GM12878 (cell line): Measurements from ENCODE around the gene STX10. TPM values are rescaled to one million over a fixed set of nuclear protein-coding genes. Genes with fewer than 3 reads are reported as not detected.

Experiments used
- ATAC-seq: fragments of 200-7000 bp; cut with Tn5 transposase; 3 replicates; pipeline ENCODE4 v1.9.1; 2020; ENCODE audit warnings: mild to moderate bottlenecking, moderate library complexity
- BruUV-seq: library from RNA; stranded (reverse); fragments of 400-500 nt; replicated peaks from 2 replicates; lab custom pipeline; 2021; lab: Mats Ljungman, UMichigan
- CTCF ChIA-PET: fragments of 300-600 bp; sonication (Branson Sonifier 250); formaldehyde crosslinking; extraction: SDS; loops from one replicate; lab custom pipeline; 2021; ENCODE audit warnings: inconsistent platforms; lab: Yijun Ruan, JAX
- POLR2A ChIA-PET: fragments of 350-600 bp; formaldehyde crosslinking; extraction: SDS; loops from one replicate; lab custom pipeline; 2021; ENCODE audit warnings: inconsistent platforms; lab: Charles Lee
- RAD21 ChIA-PET: fragments of 300-600 bp; sonication (Branson Sonifier 250); formaldehyde crosslinking; loops from one replicate; lab custom pipeline; 2023; ENCODE audit warnings: antibody characterized with exemption; ENCODE audit not compliant: unreplicated experiment; lab: Charles Lee
- SMC1A ChIA-PET: fragments of 300-600 bp; sonication (Branson Sonifier 250); formaldehyde crosslinking; loops from one replicate; lab custom pipeline; 2023; ENCODE audit not compliant: unreplicated experiment, uncharacterized antibody; lab: Charles Lee
- DNase-seq: peaks from one replicate; pipeline ENCODE4 v3.0.0-alpha.2; 2011; ENCODE audit warnings: low read depth, low spot score
- FAIRE-seq: peaks from 3 replicates; lab custom pipeline; 2011; peaks lifted over from hg19 to GRCh38; lab: Jason Lieb, UNC
- H2AFZ ChIP-seq: 2 replicates; pipeline ENCODE4 v1.6.0; 2011; ENCODE audit warnings: low read depth, low read length, control low read depth; ENCODE audit not compliant: control insufficient read depth
- H3K27ac ChIP-seq: 2 replicates; pipeline ENCODE4 v1.5.1; 2011; ENCODE audit warnings: control low read depth; ENCODE audit not compliant: control insufficient read depth, insufficient read depth
- H3K27me3 ChIP-seq, 2 experiments: replicated peaks in 1 of 2; 2 replicates each; pipeline versions ENCODE4 v1.6.0 to v1.6.1; 2011; ENCODE audit warnings: low read length in 1 of 2; ENCODE audit not compliant: control insufficient read depth in 2 of 2, insufficient read depth in 2 of 2
- H3K36me3 ChIP-seq, 2 experiments: 2 replicates each; pipeline ENCODE4 v1.5.1; 2011; ENCODE audit warnings: low read length in 1 of 2; ENCODE audit not compliant: control insufficient read depth in 2 of 2, insufficient read depth in 2 of 2
- H3K4me1 ChIP-seq: 2 replicates; pipeline ENCODE4 v1.6.1; 2011; ENCODE audit warnings: mild to moderate bottlenecking, low read length, moderate library complexity, mixed read lengths; ENCODE audit not compliant: control insufficient read depth, insufficient read depth
- H3K4me2 ChIP-seq: 2 replicates; pipeline ENCODE4 v1.6.0; 2011; ENCODE audit warnings: control low read depth; ENCODE audit not compliant: control insufficient read depth, insufficient read depth
- H3K4me3 ChIP-seq: fragments of 200-600 bp; sonication (generic); 2 replicates; pipeline ENCODE4 v1.5.1; 2016
- H3K79me2 ChIP-seq: 2 replicates; pipeline ENCODE4 v1.6.0; 2011; ENCODE audit warnings: low read length; ENCODE audit not compliant: control insufficient read depth, insufficient read depth
- H3K9ac ChIP-seq: 2 replicates; pipeline ENCODE4 v1.8.0; 2011; ENCODE audit warnings: low read length, control low read depth, mixed read lengths; ENCODE audit not compliant: control insufficient read depth, insufficient read depth
- H3K9me3 ChIP-seq: replicated peaks from 3 replicates; pipeline ENCODE4 v1.5.1; 2011; ENCODE audit warnings: mild to moderate bottlenecking, low read length; ENCODE audit not compliant: control insufficient read depth, insufficient read depth
- H4K20me1 ChIP-seq: 2 replicates; pipeline ENCODE4 v1.6.0; 2011; ENCODE audit not compliant: control insufficient read depth, insufficient read depth
- ATF3 ChIP-seq: IDR thresholded peaks from 2 replicates; pipeline ENCODE4 v1.6.1; 2011; ENCODE audit warnings: low read depth, mild to moderate bottlenecking, low read length, moderate library complexity, borderline replicate concordance; ENCODE audit errors: extremely low read depth
- E2F4 ChIP-seq: IDR thresholded peaks from 2 replicates; pipeline ENCODE4 v1.6.1; 2012; ENCODE audit warnings: low read depth, low read length, improper control_type of control experiment
- FOXM1 ChIP-seq: IDR thresholded peaks from 2 replicates; pipeline ENCODE4 v1.6.1; 2012; ENCODE audit warnings: low read depth, mild to moderate bottlenecking, inconsistent platforms, low read length, moderate library complexity
- HDAC2 ChIP-seq: fragments of 200-600 bp; sonication (generic); IDR thresholded peaks from 2 replicates; pipeline ENCODE4 v1.6.1; 2017
- IKZF1 ChIP-seq: fragments of 450-650 bp; conservative IDR thresholded peaks from 2 replicates; pipeline ENCODE4 v1.6.1; 2017; ENCODE audit warnings: antibody characterized with exemption, mild to moderate bottlenecking
- LARP7 ChIP-seq: fragments of 450-650 bp; IDR thresholded peaks from 2 replicates; pipeline ENCODE4 v1.6.1; 2017; ENCODE audit warnings: mild to moderate bottlenecking
- MEF2A ChIP-seq: IDR thresholded peaks from 2 replicates; pipeline ENCODE4 v1.6.1; 2011; ENCODE audit warnings: low read depth, mild to moderate bottlenecking, low read length, moderate library complexity; ENCODE audit not compliant: insufficient read depth
- NBN ChIP-seq: fragments of 450-650 bp; IDR thresholded peaks from 2 replicates; pipeline ENCODE4 v1.6.1; 2016
- RAD51 ChIP-seq: fragments of 450-650 bp; IDR thresholded peaks from 2 replicates; pipeline ENCODE4 v1.6.1; 2016; ENCODE audit warnings: moderate library complexity, mild to moderate bottlenecking, inconsistent platforms
- SRF ChIP-seq, 2 experiments: IDR thresholded peaks; 2 replicates each; pipeline ENCODE4 v1.6.1; 2011; ENCODE audit warnings: low read depth in 2 of 2, low read length in 2 of 2, mild to moderate bottlenecking in 1 of 2, moderate library complexity in 1 of 2
- ZNF24 ChIP-seq: fragments of 450-650 bp; IDR thresholded peaks from 2 replicates; pipeline ENCODE4 v1.6.1; 2017; ENCODE audit warnings: antibody characterized with exemption, mild to moderate bottlenecking
- WGBS: methylation state at CpG from one replicate; pipeline ENCODE4 v1.1.6; 2016; ENCODE audit warnings: low lambda C conversion rate; ENCODE audit not compliant: insufficient replicate concordance, insufficient coverage; ENCODE audit errors: missing lambda C conversion rate; 5-methylcytosine and 5-hydroxymethylcytosine counted together
- in situ Hi-C: fragments of 300-500 bp; cut with MboI; formaldehyde crosslinking; loops from 9 replicates; pipeline ENCODE4 v1.14.3; 2018; ENCODE audit warnings: mixed read lengths
- intact Hi-C: fragments of 100-400 bp; cut with micrococcal nuclease; formaldehyde crosslinking; loops from one replicate; pipeline ENCODE4 v1.14.2; 2022; ENCODE audit not compliant: unreplicated experiment
- polyA plus RNA-seq, 11 experiments: library from polyadenylated mRNA; depleted of rRNA in 4 of 11; unstranded in 6 of 11; stranded (reverse) in 5 of 11; fragments of >200 nt; fragmentation: Nextera tagmentation in 4 of 11; fragmentation: Illumina TruSeq in 1 of 11; extraction: Ambion mirVana in 4 of 11; extraction: Trizol in 1 of 11; gene quantifications; 1 replicate in 1 of 11; 2 replicates in 10 of 11; pipeline versions ENCODE4 v1.2.1 to v1.2.3, GENCODE V29; 2011 to 2016; ENCODE audit warnings: inconsistent platforms in 2 of 11, missing spikeins in 2 of 11, low read depth in 1 of 11
- total RNA-seq, 4 experiments: library from RNA; depleted of rRNA in 3 of 4; stranded (reverse); fragments of >200 nt in 3 of 4; fragmentation: Illumina TruSeq in 1 of 4; extraction: Trizol in 1 of 4; gene quantifications; 2 replicates each; pipeline versions ENCODE4 v1.2.1 to v1.2.3, GENCODE V29; 2013 to 2021
- TF ChIP-seq, protein P1 (sequence below): fragments of 450-650 bp; IDR thresholded peaks from 2 replicates; pipeline ENCODE4 v1.6.1; 2017; ENCODE audit warnings: mild to moderate bottlenecking, moderate library complexity

Gene STX10
- total and polyA plus RNA-seq, 10 of the 15 experiments (the other 5 are each of a cell fraction or from before 2014, with no cell fraction given) = 0.56 to 76.1 (median 47.6) TPM

DNA sequence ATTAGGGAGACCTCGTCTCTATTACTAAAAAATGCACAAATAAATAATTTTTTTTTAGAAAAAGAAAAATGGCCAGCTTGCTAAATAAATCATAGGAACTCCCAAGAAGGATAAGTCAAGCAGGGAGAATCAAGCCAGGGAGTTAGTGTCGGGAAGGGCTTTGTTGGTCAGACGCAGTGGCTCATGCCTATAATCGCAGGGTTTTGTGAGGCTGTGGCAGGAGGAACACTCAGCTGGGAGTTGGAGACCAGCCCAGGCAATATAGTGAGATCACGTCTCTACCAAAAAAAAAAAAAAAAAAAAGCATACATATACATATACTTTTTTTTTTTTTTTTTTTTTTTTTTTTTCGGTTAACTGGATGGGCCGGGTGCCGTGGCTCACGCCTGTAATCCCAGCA, 23.1 kb downstream of the STX10 start:
- Histone ChIP-seq H3K4me3 (no peak overlapping the region), H3K36me3 (peaks cover 0 to 5% of the 10 kb centered on the region in 2 experiments), H3K79me2 (peaks cover 31% of the 10 kb centered on the region), H4K20me1 (peaks cover 9% of the 10 kb centered on the region), H3K4me1 (no peaks in the 10 kb centered on the region; the same call in 1 of the 2 replicates), H3K27me3 (no peaks in the 10 kb centered on the region), H2AFZ (no peak overlapping the region), H3K27ac (no peak overlapping the region), H3K4me2 (no peak overlapping the region), H3K9me3 (no peaks in the 10 kb centered on the region), H3K9ac (no peak overlapping the region)
- in situ Hi-C loops (no loop called here), intact Hi-C loops (no loop called here)
- ATAC-seq = no peak
- ChIA-PET SMC1A (interaction anchor here (0.7 kb wide), 1 partner anchor 136 kb away, joined by 3 read pairs; no protein-coding TSS in a partner anchor), POLR2A (no interaction called here), RAD21 (no interaction called here), CTCF (no interaction called here)
- FAIRE-seq = no peak
- 89% methylated on average over 8 of the region's 9 CpGs for WGBS
- TF ChIP-seq MEF2A (no peak), RAD51 (no peak), NBN (no peak), IKZF1 (no peak), LARP7 (no peak), ZNF24 (no peak), SRF (IDR thresholded peaks at IDR 0.05; ENCODE audit: low read depth in 2 of 2, low read length in 2 of 2) (no peak), ATF3 (no peak), FOXM1 (no peak), HDAC2 (no peak), E2F4 (no peak)
- TF ChIP-seq, protein P1, sequence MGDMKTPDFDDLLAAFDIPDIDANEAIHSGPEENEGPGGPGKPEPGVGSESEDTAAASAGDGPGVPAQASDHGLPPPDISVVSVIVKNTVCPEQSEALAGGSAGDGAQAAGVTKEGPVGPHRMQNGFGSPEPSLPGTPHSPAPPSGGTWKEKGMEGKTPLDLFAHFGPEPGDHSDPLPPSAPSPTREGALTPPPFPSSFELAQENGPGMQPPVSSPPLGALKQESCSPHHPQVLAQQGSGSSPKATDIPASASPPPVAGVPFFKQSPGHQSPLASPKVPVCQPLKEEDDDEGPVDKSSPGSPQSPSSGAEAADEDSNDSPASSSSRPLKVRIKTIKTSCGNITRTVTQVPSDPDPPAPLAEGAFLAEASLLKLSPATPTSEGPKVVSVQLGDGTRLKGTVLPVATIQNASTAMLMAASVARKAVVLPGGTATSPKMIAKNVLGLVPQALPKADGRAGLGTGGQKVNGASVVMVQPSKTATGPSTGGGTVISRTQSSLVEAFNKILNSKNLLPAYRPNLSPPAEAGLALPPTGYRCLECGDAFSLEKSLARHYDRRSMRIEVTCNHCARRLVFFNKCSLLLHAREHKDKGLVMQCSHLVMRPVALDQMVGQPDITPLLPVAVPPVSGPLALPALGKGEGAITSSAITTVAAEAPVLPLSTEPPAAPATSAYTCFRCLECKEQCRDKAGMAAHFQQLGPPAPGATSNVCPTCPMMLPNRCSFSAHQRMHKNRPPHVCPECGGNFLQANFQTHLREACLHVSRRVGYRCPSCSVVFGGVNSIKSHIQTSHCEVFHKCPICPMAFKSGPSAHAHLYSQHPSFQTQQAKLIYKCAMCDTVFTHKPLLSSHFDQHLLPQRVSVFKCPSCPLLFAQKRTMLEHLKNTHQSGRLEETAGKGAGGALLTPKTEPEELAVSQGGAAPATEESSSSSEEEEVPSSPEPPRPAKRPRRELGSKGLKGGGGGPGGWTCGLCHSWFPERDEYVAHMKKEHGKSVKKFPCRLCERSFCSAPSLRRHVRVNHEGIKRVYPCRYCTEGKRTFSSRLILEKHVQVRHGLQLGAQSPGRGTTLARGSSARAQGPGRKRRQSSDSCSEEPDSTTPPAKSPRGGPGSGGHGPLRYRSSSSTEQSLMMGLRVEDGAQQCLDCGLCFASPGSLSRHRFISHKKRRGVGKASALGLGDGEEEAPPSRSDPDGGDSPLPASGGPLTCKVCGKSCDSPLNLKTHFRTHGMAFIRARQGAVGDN = no peak
- no peak for DNase-seq
- no TSS peak for BruUV-seq
